ES-I3 (cell line): ENCODE measurements around the gene ENO1.
"Not testable (repeated sequence)": the region's sequence is repeated elsewhere in the genome, so short reads cannot be mapped to it uniquely, and the experiment has no call there.

Experiments
- H3K36me3 ChIP-seq: 2 replicates; pipeline ENCODE4 v1.6.1; 2013; ENCODE audit warnings: mild to moderate bottlenecking, low read length, control low read depth, moderate library complexity; ENCODE audit not compliant: insufficient read depth
- H3K4me1 ChIP-seq: 2 replicates; pipeline ENCODE4 v1.6.1; 2013; ENCODE audit warnings: mild to moderate bottlenecking, control low read depth, low read length; ENCODE audit not compliant: insufficient read depth
- H3K9ac ChIP-seq: 2 replicates; pipeline ENCODE4 v1.6.1; 2013; ENCODE audit warnings: low read depth, mild to moderate bottlenecking, low read length, moderate library complexity
- H3K9me3 ChIP-seq: 2 replicates; pipeline ENCODE4 v1.6.1; 2013; ENCODE audit warnings: mild to moderate bottlenecking, low read length, moderate library complexity; ENCODE audit not compliant: control insufficient read depth, insufficient read depth

The ENO1 gene

DNA sequence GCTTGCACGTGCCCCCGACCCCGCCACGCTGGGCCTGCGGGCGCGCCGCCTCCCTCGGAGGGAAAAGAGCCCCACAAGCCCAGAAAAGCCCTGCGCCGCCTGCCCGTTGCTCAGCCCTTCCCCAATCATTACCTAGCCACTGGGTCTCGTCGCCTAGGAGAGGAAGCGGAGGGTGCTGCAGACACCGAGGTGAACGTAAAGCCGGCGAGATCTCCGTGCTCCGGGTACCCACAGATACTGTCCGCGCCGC lies at the start of gene ENO1:
Gene ENO1 (minus strand): TSS at position 239 of the 250 bp plus-strand sequence. CDS start 3,778 bp downstream, outside the sequence.
- H3K36me3 ChIP-seq, result peaks cover 27% of the 10 kb centered on the region
- peak within 1 kb of the TSS; percentile 98 for H3K9ac ChIP-seq
- H3K9me3 ChIP-seq, result no peaks in the 10 kb centered on the region
- peaks cover 32% of the 10 kb centered on the region for H3K4me1 ChIP-seq

DNA sequence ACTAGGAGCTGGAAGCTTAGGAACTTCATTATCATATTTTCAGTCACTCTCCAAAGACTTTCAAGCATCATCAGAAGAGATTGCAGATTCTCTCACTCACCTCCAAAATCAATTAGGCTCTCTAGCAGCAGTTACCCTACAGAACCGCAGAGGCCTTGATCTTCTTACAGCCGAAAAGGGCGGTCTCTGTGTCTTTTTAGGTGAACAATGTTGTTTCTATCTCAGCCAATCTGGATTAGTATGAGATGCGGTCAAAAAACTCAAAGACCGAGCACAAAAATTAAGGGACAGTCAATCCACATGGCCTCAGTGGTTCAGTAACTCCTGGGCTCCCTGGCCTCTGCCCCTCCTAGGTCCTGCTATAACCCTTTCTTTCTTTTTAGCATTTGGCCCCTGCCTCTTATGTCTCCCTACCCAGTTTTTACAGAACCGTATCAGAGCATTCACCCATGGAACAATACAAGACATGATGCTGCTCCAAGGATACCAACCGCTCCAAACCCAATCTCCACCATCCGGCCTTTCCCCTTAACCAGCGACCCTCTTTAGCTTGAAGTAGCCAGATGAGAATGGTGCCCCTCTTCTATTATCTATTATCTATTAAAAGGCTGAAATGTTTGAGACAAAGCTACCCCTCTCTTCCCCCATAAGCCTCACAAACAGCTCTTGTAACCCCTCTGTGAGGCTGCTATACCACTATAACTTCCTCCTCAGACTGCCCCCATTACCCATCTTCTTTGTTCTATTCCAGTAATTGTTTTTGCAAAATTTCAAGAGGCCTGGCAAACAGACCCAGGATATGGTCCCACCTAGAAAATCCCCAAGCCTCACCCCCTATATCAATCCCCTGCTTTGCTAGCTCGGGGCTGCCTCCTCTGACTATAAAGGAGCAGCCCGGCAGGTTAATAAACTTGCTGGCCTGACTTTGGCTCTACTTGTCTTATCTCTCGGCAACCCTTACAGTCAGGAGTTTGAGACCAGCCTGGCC lies 48.5 kb upstream of the ENO1 start:
- Histone ChIP-seq H3K4me1 (no peaks in the 10 kb centered on the region), H3K9me3 (peaks cover 6% of the 10 kb centered on the region; the same call in 1 of the 2 replicates), H3K36me3 (no peaks in the 10 kb centered on the region), H3K9ac (no peak overlapping the region)

DNA sequence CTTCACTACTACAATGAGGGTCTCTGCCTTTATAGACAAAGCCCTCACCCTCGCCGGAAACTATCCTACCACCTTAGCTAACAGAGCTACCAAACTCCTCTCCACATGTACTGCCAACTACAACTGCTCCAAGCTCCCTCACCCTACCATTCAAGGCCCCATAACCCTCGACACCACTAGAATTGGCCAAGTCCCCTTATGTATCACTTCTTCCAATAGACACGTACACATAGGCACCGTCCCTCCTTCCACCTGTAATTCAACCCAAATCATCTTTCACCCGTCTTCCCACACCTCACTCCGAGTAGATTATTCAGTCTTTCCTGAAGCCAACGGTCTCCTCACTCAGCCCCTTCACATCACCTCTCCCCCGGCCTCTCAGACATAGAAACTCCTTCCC lies 47.5 kb upstream of the ENO1 start:
- Histone ChIP-seq H3K36me3 (no peaks in the 10 kb centered on the region), H3K9ac (no peak overlapping the region), H3K4me1 (no peaks in the 10 kb centered on the region), H3K9me3 (peaks cover 6% of the 10 kb centered on the region; the same call in 1 of the 2 replicates)

DNA sequence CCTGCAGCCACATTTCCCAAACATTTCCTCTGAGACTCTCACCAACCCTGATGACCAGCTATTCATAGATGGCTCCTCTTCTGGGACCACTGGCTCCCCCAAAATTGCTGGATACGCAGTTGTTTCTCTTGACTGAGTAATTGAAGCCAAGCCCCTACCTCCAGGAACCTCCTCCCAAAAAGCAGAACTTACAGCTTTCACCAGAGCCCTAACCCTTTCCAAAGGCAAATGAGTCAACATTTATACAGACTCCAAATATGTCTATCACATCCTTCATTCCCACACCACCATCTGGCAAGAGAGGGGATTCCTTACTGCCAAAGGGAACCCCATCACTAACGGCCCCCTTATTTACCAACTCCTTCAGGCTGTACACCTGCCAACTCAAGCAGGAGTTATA lies 46.9 kb upstream of the ENO1 start:
- H3K9me3 ChIP-seq, result peaks cover 6% of the 10 kb centered on the region; the same call in 1 of the 2 replicates
- no peaks in the 10 kb centered on the region for H3K4me1 ChIP-seq
- no peaks in the 10 kb centered on the region for H3K36me3 ChIP-seq
- H3K9ac ChIP-seq, result no peak overlapping the region

DNA sequence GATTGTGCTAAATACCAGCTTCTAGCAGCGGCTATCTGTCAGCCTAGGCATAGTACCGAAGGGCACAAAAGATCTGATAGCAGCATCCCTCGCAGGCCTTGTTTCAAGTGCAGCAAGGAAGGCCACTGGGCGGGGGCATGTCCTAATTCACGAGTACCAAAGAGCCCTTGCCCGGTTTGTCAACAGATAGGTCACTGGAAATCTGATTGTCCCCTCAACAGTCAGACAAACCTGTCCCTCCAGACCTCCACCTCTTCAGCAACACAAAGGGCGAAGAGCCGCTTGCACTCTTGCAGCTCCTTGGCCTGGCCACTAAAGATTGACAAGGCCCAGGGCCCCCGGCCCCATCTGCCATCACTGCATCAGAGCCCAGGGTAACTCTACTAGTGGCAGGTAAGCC lies 44.5 kb upstream of the ENO1 start:
- no peaks in the 10 kb centered on the region for H3K36me3 ChIP-seq
- peaks cover 6% of the 10 kb centered on the region; the same call in 1 of the 2 replicates for H3K9me3 ChIP-seq
- no peak overlapping the region for H3K9ac ChIP-seq
- H3K4me1 ChIP-seq, result no peaks in the 10 kb centered on the region

DNA sequence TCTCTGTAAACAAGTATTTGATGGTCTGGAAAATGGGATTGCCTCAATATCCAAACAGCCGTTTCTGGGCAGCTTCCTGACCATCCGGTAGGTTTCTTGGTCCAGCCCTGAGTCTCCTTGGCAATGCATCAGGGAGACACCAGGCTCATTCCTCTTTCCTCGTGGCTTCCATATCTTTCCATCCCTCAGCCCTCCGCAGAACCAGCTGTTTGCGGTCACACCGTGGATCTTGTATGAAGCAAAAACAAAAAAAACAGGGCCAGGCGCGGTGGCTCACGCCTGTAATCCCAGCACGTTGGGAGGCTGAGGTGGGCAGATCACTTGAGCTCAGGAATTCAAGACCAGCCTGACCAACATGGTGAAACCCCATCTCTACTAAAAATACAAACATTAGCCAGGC lies 39.0 kb upstream of the ENO1 start:
- H3K36me3 ChIP-seq, result not testable (repeated sequence)

DNA sequence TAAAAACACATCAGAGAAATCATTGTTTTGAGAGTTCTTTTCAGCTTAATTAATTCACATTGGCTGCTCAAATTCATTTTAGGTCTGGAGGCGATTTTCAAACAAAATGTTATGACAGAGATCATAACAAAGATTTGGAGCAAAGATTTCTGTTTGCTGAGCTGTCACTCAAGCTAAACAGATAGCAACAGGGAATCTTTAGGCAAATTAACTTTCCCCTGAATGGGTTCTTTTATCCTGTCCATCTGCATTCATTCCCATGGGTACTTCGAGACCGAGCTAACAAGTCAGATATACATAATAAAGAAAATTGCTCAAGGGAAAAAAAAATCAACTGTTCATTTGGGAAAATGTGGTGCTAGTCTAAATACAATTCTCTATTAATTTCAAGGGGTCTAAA lies 37.0 kb upstream of the ENO1 start:
- no peaks in the 10 kb centered on the region for H3K36me3 ChIP-seq
- peaks cover 14% of the 10 kb centered on the region; the same call in 1 of the 2 replicates for H3K4me1 ChIP-seq
- H3K9me3 ChIP-seq, result 0 out of 2 replicates have a peak, but pooled peaks cover 3% of the 10 kb centered on the region
- no peak overlapping the region for H3K9ac ChIP-seq

More for the DNA sequence above, 39.0 kb upstream of the ENO1 start:
- not testable (repeated sequence) for H3K9ac ChIP-seq, H3K9me3 ChIP-seq
- H3K4me1 ChIP-seq, result peaks cover 11% of the 10 kb centered on the region; the same call in 1 of the 2 replicates

DNA sequence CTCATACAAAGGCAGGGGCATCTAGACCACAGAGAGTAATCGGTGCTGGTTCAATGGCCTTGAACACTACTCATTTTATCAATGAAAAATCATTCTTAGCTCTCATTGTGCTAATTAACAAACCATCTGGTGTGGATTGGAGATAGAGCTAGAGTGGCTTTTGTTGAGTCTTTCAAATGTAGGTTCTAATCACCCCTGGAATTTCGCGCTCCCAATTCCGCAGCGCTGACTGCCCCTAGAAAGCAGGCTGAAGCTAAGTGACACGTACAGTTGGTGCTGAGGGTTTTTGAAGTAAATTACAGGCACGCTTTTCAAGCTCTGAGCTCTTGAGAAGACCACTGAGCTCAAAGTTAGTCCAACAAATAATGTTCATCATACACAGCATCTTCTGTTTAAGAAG lies 36.0 kb upstream of the ENO1 start:
- Histone ChIP-seq H3K36me3 (no peaks in the 10 kb centered on the region), H3K4me1 (peaks cover 14% of the 10 kb centered on the region; the same call in 1 of the 2 replicates), H3K9ac (no peak overlapping the region), H3K9me3 (0 out of 2 replicates have a peak, but pooled peaks cover 3% of the 10 kb centered on the region)

DNA sequence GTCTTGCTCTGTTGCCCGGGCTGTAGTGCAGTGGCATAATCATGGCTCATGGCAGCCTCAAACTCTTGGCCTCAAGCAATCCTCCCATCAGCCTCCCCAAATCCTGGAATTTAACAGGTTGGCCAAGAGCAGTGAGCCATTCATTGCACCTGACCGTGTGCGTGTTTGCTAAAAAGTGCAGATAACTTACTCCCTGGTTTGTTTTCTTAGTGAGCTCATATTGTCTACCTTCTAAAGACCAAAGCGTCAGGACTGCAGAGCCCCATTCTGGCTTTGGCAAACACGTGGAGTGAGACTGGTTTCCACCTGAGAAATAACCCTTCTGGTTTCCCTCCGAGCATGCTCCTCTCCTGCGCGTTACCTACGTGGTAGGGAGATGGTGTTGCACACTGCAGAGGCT lies 35.0 kb upstream of the ENO1 start:
- Histone ChIP-seq H3K9ac (no peak overlapping the region), H3K36me3 (no peaks in the 10 kb centered on the region), H3K9me3 (0 out of 2 replicates have a peak, but pooled peaks cover 3% of the 10 kb centered on the region), H3K4me1 (peaks cover 14% of the 10 kb centered on the region; the same call in 1 of the 2 replicates)

DNA sequence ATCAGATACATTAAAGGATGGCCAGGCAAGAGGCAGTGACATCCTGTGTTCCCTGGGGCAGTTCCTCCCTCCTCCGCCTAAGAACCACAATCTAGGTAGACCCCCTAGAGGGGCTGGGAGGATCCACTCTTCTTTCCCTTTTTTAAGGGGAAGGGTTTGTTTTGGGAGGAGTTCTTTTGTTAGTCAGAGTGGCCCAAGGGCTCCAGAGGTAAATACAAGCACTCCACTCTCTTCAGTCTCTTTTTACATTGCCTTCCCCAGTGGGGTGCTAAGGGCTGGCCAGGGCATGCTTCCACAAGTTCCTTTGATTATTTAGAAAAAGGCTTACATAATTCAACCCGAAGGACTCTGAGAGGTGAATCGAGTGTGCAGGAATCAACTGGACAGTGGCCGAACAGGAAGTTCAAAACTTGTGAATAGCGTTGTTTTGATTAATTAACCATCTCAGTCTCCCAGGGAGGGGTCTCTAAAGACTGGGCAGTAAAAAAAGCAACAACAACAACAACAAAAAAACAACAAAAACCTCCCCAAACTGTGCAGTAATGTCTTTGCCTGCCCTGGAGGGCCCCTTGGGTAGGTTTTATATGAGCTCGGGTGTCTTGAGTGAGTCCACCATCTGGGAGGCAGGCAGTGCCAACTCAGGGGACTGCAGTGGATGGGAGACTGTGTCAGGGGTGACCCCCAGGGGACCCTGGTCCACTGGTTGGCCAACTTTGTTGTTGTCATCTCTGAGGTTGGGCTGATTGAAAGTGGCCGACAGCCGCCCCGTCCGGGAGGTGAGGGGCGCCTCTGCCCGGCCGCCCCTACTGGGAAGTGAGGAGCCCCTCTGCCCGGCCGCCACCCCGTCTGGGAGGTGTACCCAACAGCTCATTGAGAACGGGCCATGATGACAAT lies 33.2 kb upstream of the ENO1 start:
- peaks cover 14% of the 10 kb centered on the region; the same call in 1 of the 2 replicates for H3K4me1 ChIP-seq

DNA sequence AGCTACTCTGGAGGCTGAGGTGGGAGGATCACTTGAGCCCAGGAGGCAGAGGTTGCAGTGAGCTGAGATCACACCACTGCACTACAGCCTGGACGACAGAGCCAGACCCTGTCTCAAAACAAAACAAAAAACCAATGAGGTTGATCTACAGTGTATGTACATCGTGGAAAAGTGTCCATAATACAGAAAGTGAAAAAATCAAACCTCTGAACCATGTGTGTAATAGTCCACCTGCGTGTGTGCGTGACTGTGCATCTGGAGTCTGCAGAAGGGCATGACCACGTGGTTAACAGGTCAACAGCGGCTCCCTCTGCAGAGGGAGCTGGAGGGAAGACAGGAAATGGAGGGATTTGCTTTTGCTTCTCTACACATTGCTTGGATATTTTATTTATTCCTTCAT lies 32.4 kb upstream of the ENO1 start:
- H3K36me3 ChIP-seq, result no peaks in the 10 kb centered on the region
- no peak overlapping the region for H3K9ac ChIP-seq
- peaks cover 14% of the 10 kb centered on the region; the same call in 1 of the 2 replicates for H3K4me1 ChIP-seq
- H3K9me3 ChIP-seq, result 0 out of 2 replicates have a peak, but pooled peaks cover 3% of the 10 kb centered on the region

More for the DNA sequence above, 33.2 kb upstream of the ENO1 start:
- Histone ChIP-seq H3K9me3 (0 out of 2 replicates have a peak, but pooled peaks cover 3% of the 10 kb centered on the region), H3K9ac (no peak overlapping the region), H3K36me3 (no peaks in the 10 kb centered on the region)

DNA sequence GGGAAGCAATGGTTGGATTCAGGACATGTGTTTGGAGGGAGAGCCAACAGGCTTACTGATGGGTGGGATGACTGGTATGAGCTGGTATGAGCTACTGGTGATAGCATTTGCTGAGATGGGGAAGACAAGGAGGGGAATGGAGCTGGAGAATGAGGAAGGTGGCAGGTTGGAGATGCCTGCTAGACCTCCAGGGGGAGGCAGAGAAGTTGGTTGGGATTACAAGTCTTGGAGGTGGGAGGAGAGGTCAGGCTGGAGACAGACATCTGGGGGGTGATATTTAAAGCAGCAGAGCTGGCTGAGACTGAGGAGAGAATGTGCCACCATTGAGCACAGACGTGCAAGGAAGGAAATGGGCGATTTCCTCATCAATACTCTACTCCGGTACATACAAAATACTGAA lies 31.8 kb upstream of the ENO1 start:
- peaks cover 9% of the 10 kb centered on the region; the same call in 1 of the 2 replicates for H3K4me1 ChIP-seq
- no peak overlapping the region for H3K9ac ChIP-seq
- 0 out of 2 replicates have a peak, but pooled peaks cover 3% of the 10 kb centered on the region for H3K9me3 ChIP-seq
- no peaks in the 10 kb centered on the region for H3K36me3 ChIP-seq

DNA sequence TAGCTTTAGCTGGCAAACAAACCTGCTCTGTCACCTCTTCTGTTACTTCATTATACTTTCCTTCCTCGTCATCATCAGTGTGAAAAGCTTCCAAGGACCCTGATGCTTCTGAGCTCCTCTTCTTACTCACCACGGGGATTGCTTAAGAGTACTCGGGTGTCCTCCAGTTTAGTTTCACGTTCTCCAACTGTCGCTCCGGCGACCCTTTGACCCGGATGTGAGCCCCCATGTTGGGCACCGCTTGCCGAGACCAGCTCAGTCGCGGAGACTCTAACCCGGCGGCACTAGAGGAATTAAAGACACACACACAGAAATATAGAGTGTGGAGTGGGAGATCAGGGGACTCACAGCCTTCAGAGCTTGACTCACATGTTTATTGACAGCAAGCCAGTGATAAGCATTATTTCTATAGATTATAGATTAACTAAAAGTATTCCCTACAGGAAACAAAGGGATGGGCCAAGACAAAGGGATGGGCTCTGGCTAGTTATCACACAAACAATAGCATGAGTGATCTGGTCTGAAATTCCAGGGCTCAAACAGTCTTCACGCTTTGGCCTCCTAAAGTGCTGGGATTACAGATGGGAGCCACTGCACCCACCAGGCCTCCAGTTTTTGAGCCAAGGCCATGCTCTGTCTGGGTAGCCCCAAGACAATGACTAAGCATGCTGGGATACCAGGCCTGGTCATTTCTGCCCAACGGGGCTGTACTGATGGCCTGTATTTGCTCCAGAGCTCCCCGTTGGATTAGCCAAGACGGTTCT lies 30.1 kb upstream of the ENO1 start:
- peaks cover 9% of the 10 kb centered on the region for H3K4me1 ChIP-seq
- 0 out of 2 replicates have a peak, but pooled peaks cover 3% of the 10 kb centered on the region for H3K9me3 ChIP-seq
- no peaks in the 10 kb centered on the region for H3K36me3 ChIP-seq
- no peak overlapping the region for H3K9ac ChIP-seq
